ENCODE measurements around the gene TBC1D16. TPM values are rescaled to one million over a fixed set of nuclear protein-coding genes. Genes with fewer than 3 reads are reported as not detected.

Gene TBC1D16
- total RNA-seq, 1 donor from 2014 or later = 21.7 TPM

GRCh38 chr17:79883202-79883601, 152.5 kb downstream of the TBC1D16 start:
- Histone ChIP-seq H3K9me3 (no peaks in the 10 kb centered on the region), H3K36me3 (no peaks in the 10 kb centered on the region), H3K4me1 (no peaks in the 10 kb centered on the region), H3K4me3 (no peak overlapping the region), H3K27ac (no peak overlapping the region), H3K27me3 (no peaks in the 10 kb centered on the region)
- DNase-seq (no peak), ATAC-seq (no peak)
- TF ChIP-seq, protein P1, sequence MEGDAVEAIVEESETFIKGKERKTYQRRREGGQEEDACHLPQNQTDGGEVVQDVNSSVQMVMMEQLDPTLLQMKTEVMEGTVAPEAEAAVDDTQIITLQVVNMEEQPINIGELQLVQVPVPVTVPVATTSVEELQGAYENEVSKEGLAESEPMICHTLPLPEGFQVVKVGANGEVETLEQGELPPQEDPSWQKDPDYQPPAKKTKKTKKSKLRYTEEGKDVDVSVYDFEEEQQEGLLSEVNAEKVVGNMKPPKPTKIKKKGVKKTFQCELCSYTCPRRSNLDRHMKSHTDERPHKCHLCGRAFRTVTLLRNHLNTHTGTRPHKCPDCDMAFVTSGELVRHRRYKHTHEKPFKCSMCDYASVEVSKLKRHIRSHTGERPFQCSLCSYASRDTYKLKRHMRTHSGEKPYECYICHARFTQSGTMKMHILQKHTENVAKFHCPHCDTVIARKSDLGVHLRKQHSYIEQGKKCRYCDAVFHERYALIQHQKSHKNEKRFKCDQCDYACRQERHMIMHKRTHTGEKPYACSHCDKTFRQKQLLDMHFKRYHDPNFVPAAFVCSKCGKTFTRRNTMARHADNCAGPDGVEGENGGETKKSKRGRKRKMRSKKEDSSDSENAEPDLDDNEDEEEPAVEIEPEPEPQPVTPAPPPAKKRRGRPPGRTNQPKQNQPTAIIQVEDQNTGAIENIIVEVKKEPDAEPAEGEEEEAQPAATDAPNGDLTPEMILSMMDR (IDR thresholded peaks at IDR 0.05) = no peak
- intact Hi-C loops (cut with DNase I) = no loop called here

Other genes with a start within 250 kb of the TBC1D16 start
- 4.9 TPM for gene CBX8, start 238.8 kb downstream of the TBC1D16 start, total RNA-seq
- 20.2 TPM for gene CBX4, start 196.4 kb downstream of the TBC1D16 start, total RNA-seq
- gene CCDC40, start 770 bp upstream of the TBC1D16 start, total RNA-seq = 3.5 TPM
- gene GAA, start 65.7 kb upstream of the TBC1D16 start, total RNA-seq = 99.1 TPM
- 56.0 TPM for gene EIF4A3, start 111.3 kb upstream of the TBC1D16 start, total RNA-seq
- gene CARD14, start 134.2 kb upstream of the TBC1D16 start, total RNA-seq = 1.1 TPM
- 59.8 TPM for gene SGSH, start 184.5 kb upstream of the TBC1D16 start, total RNA-seq
- gene SLC26A11, start 184.6 kb upstream of the TBC1D16 start, total RNA-seq = 51.6 TPM
- 236 TPM for gene RNF213, start 225.0 kb upstream of the TBC1D16 start, total RNA-seq